HFF-Myc (cell line): ENCODE data around the gene GSS.
A peak's percentile ranks its signal among the peaks of the same experiment; 100 is the strongest.

ENCODE experiments used
- DNase-seq: peaks from one replicate; pipeline ENCODE4 v3.0.0-alpha.2; 2011; ENCODE audit warnings: low read depth; ENCODE audit errors: extremely low read depth
- H3K4me3 ChIP-seq: replicated peaks from 2 replicates; pipeline ENCODE4 v1.5.1; 2011; ENCODE audit warnings: low read depth, mild to moderate bottlenecking, control low read depth, low read length
- CTCF ChIP-seq: IDR thresholded peaks from 2 replicates; pipeline ENCODE4 v1.5.1; 2012; ENCODE audit warnings: mild to moderate bottlenecking, low read depth, low read length, control low read depth; ENCODE audit errors: missing control alignments

Gene GSS

GRCh38 chr20:34968042-34968775, 12.6 kb upstream of the GSS start:
- DNase-seq, result no peak
- TF ChIP-seq CTCF, result no peak
- no peak overlapping the region for H3K4me3 ChIP-seq

- no peak for TF ChIP-seq CTCF
- no peak for DNase-seq
- H3K4me3 ChIP-seq, result no peak overlapping the region
Measured at GRCh38 chr20:34967421-34967820, 11.8 kb upstream of the GSS start.

GRCh38 chr20:34965051-34965450, 9.4 kb upstream of the GSS start:
- DNase-seq, result no peak
- TF ChIP-seq CTCF, result no peak
- H3K4me3 ChIP-seq, result no peak overlapping the region

GRCh38 chr20:34964486-34964885, 8.9 kb upstream of the GSS start:
- no peak for TF ChIP-seq CTCF
- DNase-seq, result no peak
- no peak overlapping the region for H3K4me3 ChIP-seq

- TF ChIP-seq CTCF, result no peak
- DNase-seq, result no peak
- no peak overlapping the region for H3K4me3 ChIP-seq
Measured at GRCh38 chr20:34956751-34957472, 1.3 kb upstream of the GSS start.

GRCh38 chr20:34956041-34956458, 444 bp upstream of the GSS start:
- TF ChIP-seq CTCF, result no peak
- DNase-seq, result no peak
- H3K4me3 ChIP-seq, result peak overlapping the region; percentile 84
